22Rv1 (cell line): ENCODE data around the gene ZNF585A.
"Not testable (repeated sequence)": the region's sequence is repeated elsewhere in the genome, so short reads cannot be mapped to it uniquely, and the experiment has no call there.

Experiments used
- H3K27ac ChIP-seq: fragments of 450-650 bp; 2 replicates; pipeline ENCODE4 v1.5.1; 2017
- CTCF ChIP-seq: fragments of 450-650 bp; IDR thresholded peaks from 2 replicates; pipeline ENCODE4 v1.5.1; 2017; ENCODE audit warnings: mild to moderate bottlenecking
- ZFX ChIP-seq: fragments of 450-650 bp; IDR thresholded peaks from 2 replicates; pipeline ENCODE4 v1.6.1; 2017; ENCODE audit warnings: antibody characterized with exemption, borderline replicate concordance

Gene ZNF585A

GRCh38 chr19:37111753-37112152, 60.7 kb downstream of the ZNF585A start:
- TF ChIP-seq CTCF, result peak; percentile 25

GRCh38 chr19:37104135-37104534, 68.4 kb downstream of the ZNF585A start:
- not testable (repeated sequence) for H3K27ac ChIP-seq

More at GRCh38 chr19:37111753-37112152, 60.7 kb downstream of the ZNF585A start:
- H3K27ac ChIP-seq, result not testable (repeated sequence)

GRCh38 chr19:37098570-37098969, 73.9 kb downstream of the ZNF585A start:
- no peak overlapping the region for H3K27ac ChIP-seq
- TF ChIP-seq CTCF, result no peak
- TF ChIP-seq ZFX, result no peak

GRCh38 chr19:37095859-37096258, 76.6 kb downstream of the ZNF585A start:
- no peak overlapping the region for H3K27ac ChIP-seq
- TF ChIP-seq CTCF (no peak), ZFX (no peak)
